CD4-positive, alpha-beta T cell treated with Interleukin-6 for 4 hours (primary cell): Measurements from ENCODE around the gene ARAP2.

ENCODE experiments used
- DNase-seq: peaks from one replicate; pipeline ENCODE4 v3.0.0-alpha.2; 2020; ENCODE audit warnings: mixed read lengths

The ARAP2 gene

DNA sequence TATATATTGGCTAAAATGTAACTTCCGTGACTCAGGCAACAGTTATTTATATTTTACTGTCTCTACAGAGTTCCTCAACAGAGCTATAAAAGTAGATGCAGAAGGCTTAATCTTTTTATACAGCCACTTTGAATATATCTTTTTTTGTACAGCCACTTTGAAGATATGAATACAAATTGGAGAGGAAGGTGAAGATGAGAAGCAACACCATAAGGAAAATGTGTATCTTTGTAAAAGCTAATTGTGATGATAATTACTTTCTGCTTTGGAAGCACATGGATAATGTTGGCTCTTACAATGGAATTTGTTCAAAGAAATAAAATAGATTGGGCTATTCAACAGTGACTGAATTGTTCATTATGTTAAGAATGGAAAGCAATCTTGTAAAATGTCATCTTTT is 205.8 kb downstream of the ARAP2 start:
- no peak for DNase-seq

DNA sequence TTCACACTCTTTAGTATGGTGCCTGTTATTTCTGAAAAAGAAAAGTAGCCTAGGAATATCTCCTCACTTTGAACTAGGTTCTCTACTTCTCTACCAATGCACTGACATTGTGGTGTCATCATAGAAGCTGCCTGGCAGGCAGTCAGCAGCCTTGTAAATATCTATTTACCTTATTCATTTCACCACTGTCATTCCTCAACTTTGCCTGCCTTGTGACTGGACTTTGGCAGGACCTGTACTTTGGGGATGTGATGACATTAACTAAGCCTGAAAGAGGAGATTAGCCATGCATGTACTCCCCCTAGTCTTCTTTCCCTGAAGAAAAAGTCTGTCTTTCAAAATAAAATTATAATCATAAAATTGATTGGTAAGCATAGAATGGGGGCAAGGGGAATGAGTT is 207.2 kb downstream of the ARAP2 start:
- DNase-seq = no peak

DNA sequence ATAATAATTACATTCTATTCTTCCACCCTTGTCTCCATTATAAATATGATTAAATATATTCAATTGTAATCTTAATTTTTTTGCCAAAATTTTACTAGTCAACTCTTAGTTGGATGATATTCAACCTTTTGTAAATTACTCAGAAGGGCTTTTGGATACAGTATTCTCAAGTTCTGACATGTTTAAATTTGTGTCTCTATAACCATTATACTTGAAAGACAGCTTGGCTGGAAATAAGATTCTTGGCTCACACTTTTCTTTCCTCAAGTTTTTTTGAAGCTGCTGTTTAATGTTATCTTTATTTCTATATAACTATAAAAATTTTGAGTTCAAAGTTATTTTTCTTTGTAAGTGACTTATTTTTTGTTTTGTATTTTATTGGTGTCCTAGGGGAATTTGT is 214.4 kb downstream of the ARAP2 start:
- no peak for DNase-seq

DNA sequence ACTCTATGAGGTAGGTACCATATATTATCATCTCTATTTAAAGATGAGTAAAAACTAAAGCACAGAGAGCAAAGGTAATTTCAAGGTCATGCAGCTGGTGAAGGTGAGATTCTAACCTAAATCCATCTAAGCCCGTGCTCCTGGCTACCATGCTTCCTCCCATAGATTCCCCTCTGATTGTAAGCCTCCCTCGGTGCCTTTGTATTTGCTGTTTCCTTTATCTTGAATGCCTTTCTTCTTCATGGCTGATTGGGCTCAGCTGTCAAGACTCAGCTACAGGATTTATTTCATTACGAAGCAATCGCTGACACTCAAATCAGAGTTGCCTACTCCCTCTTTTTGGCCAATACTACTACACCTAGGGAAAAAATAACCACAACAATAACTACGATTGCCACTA is 217.1 kb downstream of the ARAP2 start:
- DNase-seq = no peak

- DNase-seq = no peak
Measured at GRCh38 chr4:36026348-36026880, 217.9 kb downstream of the ARAP2 start.

- DNase-seq = no peak
Measured at GRCh38 chr4:36024901-36025660, 219.2 kb downstream of the ARAP2 start.

DNA sequence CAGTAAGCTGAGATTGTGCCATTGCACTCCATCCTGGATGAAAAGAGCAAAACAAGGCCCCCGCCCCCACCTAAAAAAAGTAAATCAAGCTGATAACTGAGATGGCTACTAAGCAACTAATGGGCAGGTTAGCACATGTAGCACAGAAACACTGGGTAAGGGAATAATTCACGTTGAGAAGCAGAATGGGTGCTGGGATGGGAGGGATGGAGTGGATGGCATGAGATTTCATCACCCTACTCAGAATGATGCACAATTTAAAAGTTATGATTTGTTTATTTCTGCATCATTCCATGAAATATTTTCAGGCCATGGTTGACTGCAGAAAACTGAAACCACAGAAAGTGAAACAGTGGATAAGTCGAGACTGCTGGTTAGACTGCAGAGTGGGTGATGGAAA is 224.0 kb downstream of the ARAP2 start:
- DNase-seq = no peak
